GM21619 (cell line): ENCODE data around the gene CDH13.

Experiments used
- ATAC-seq: cut with Tn5 transposase; IDR thresholded peaks from one replicate; pipeline ENCODE4 v1.9.1; 2021; ENCODE audit not compliant: unreplicated experiment

CDH13 gene

GRCh38 chr16:83623892-83624291 is 997.1 kb downstream of the CDH13 start:
- no peak for ATAC-seq

GRCh38 chr16:83624429-83625120 is 997.8 kb downstream of the CDH13 start:
- no peak for ATAC-seq

- no peak for ATAC-seq
Measured at GRCh38 chr16:83626204-83626603, 999.4 kb downstream of the CDH13 start.

- ATAC-seq: no peak
Measured at GRCh38 chr16:83626676-83627075, 999.9 kb downstream of the CDH13 start.

GRCh38 chr16:83627996-83628395 is 1001.2 kb downstream of the CDH13 start:
- ATAC-seq: no peak

GRCh38 chr16:83629426-83629825 is 1002.7 kb downstream of the CDH13 start:
- ATAC-seq: no peak

- ATAC-seq: no peak
Measured at GRCh38 chr16:83629836-83630235, 1003.1 kb downstream of the CDH13 start.

GRCh38 chr16:83630979-83631378 is 1004.2 kb downstream of the CDH13 start:
- ATAC-seq: no peak

- ATAC-seq: no peak
Measured at GRCh38 chr16:83633286-83633685, 1006.5 kb downstream of the CDH13 start.

- ATAC-seq: no peak
Measured at GRCh38 chr16:83648347-83648746, 1021.6 kb downstream of the CDH13 start.

GRCh38 chr16:83651871-83652270 is 1025.1 kb downstream of the CDH13 start:
- no peak for ATAC-seq

- no peak for ATAC-seq
Measured at GRCh38 chr16:83652943-83653342, 1026.2 kb downstream of the CDH13 start.

- no peak for ATAC-seq
Measured at GRCh38 chr16:83653785-83654184, 1027.0 kb downstream of the CDH13 start.

GRCh38 chr16:83660282-83660681 is 1033.5 kb downstream of the CDH13 start:
- no peak for ATAC-seq

GRCh38 chr16:83661656-83662055 is 1034.9 kb downstream of the CDH13 start:
- no peak for ATAC-seq

GRCh38 chr16:83666449-83666848 is 1039.7 kb downstream of the CDH13 start:
- no peak for ATAC-seq

- ATAC-seq: no peak
Measured at GRCh38 chr16:83669456-83669855, 1042.7 kb downstream of the CDH13 start.

GRCh38 chr16:83674931-83675535 is 1048.3 kb downstream of the CDH13 start:
- no peak for ATAC-seq

GRCh38 chr16:83676086-83676485 is 1049.3 kb downstream of the CDH13 start:
- ATAC-seq: no peak

GRCh38 chr16:83680980-83681379 is 1054.2 kb downstream of the CDH13 start:
- no peak for ATAC-seq

- ATAC-seq: no peak
Measured at GRCh38 chr16:83681381-83681956, 1054.7 kb downstream of the CDH13 start.

- no peak for ATAC-seq
Measured at GRCh38 chr16:83682116-83682867, 1055.5 kb downstream of the CDH13 start.
